Measurements from ENCODE around the gene DENND5B. TPM values are rescaled to one million over a fixed set of nuclear protein-coding genes. Genes with fewer than 3 reads are reported as not detected.

The DENND5B gene
- total RNA-seq, 4 donors from 2014 or later, result 1.6 to 9.7 (median 5.8) TPM

- no peak for TF ChIP-seq CTCF (IDR thresholded peaks at IDR 0.05)
- TF ChIP-seq EP300 (IDR thresholded peaks at IDR 0.05), result no peak
- no peak for TF ChIP-seq POLR2AphosphoS5 (IDR thresholded peaks at IDR 0.05)
- TF ChIP-seq POLR2A (IDR thresholded peaks at IDR 0.05), result no peak
- H3K27ac ChIP-seq, result no peak overlapping the region
- no peaks in the 10 kb centered on the region for H3K9me3 ChIP-seq
- DNase-seq (ENCODE audit: low spot score in 2 of 2), result no peak
- no peaks in the 10 kb centered on the region for H3K36me3 ChIP-seq
- H3K4me3 ChIP-seq, result no peak overlapping the region
- 51% methylated on average over 5 of the region's 5 CpGs for WGBS
- H3K27me3 ChIP-seq, result no peaks in the 10 kb centered on the region
- peaks cover 10% of the 10 kb centered on the region for H3K4me1 ChIP-seq
Observed at GRCh38 chr12:31594681-31595080, 3.7 kb upstream of the DENND5B start.

- TF ChIP-seq POLR2AphosphoS5 (IDR thresholded peaks at IDR 0.05) (no peak), EP300 (IDR thresholded peaks at IDR 0.05) (no peak), POLR2A (IDR thresholded peaks at IDR 0.05) (no peak)
- 10% methylated on average over 15 of the region's 16 CpGs for WGBS
- no peak for DNase-seq (ENCODE audit: low spot score in 2 of 2)
Observed at GRCh38 chr12:31591380-31591901, 505 bp upstream of the DENND5B start.

GRCh38 chr12:31589904-31590641, 863 bp downstream of the DENND5B start:
- TF ChIP-seq POLR2AphosphoS5 (IDR thresholded peaks at IDR 0.05) (no peak), EP300 (IDR thresholded peaks at IDR 0.05) (no peak), CTCF (IDR thresholded peaks at IDR 0.05) (no peak), POLR2A (IDR thresholded peaks at IDR 0.05) (no peak)
- H3K9me3 ChIP-seq, result no peaks in the 10 kb centered on the region
- H3K36me3 ChIP-seq, result no peaks in the 10 kb centered on the region
- no peaks in the 10 kb centered on the region for H3K27me3 ChIP-seq
- peak overlapping the region; percentile 86 for H3K27ac ChIP-seq
- DNase-seq (ENCODE audit: low spot score in 2 of 2), result peak; percentile 71 to 81
- peak overlapping the region; percentile 86 for H3K4me3 ChIP-seq
- 0% methylated on average over 11 of the region's 85 CpGs for WGBS
- H3K4me1 ChIP-seq, result peaks cover 22% of the 10 kb centered on the region

More at GRCh38 chr12:31591380-31591901, 505 bp upstream of the DENND5B start:
- Histone ChIP-seq H3K27me3 (no peaks in the 10 kb centered on the region), H3K4me1 (peaks cover 22% of the 10 kb centered on the region), H3K9me3 (no peaks in the 10 kb centered on the region), H3K4me3 (peak overlapping the region; percentile 86), H3K36me3 (no peaks in the 10 kb centered on the region), H3K27ac (peak overlapping the region; percentile 86)

- TF ChIP-seq CTCF (IDR thresholded peaks at IDR 0.05) (no peak), EP300 (IDR thresholded peaks at IDR 0.05) (no peak), POLR2A (IDR thresholded peaks at IDR 0.05) (peak in 1 of 2 donors; percentile 30), POLR2AphosphoS5 (IDR thresholded peaks at IDR 0.05) (no peak)
- peak overlapping the region; percentile 86 for H3K27ac ChIP-seq
- peak overlapping the region; percentile 86 for H3K4me3 ChIP-seq
- no peaks in the 10 kb centered on the region for H3K36me3 ChIP-seq
- H3K4me1 ChIP-seq, result peaks cover 22% of the 10 kb centered on the region
- DNase-seq (ENCODE audit: low spot score in 2 of 2), result peak; percentile 83
- H3K9me3 ChIP-seq, result no peaks in the 10 kb centered on the region
- H3K27me3 ChIP-seq, result no peaks in the 10 kb centered on the region
- WGBS, result 5% methylated on average over 15 of the region's 15 CpGs
Observed at GRCh38 chr12:31589598-31589903, 1.4 kb downstream of the DENND5B start.

- DNase-seq (ENCODE audit: low spot score in 2 of 2), result no peak
- Histone ChIP-seq H3K9me3 (no peaks in the 10 kb centered on the region), H3K36me3 (no peaks in the 10 kb centered on the region), H3K27ac (peak overlapping the region; percentile 86), H3K27me3 (no peaks in the 10 kb centered on the region), H3K4me3 (peak overlapping the region; percentile 86), H3K4me1 (peaks cover 22% of the 10 kb centered on the region)
- no peak for TF ChIP-seq EP300 (IDR thresholded peaks at IDR 0.05)
- no peak for TF ChIP-seq CTCF (IDR thresholded peaks at IDR 0.05)
- TF ChIP-seq POLR2A (IDR thresholded peaks at IDR 0.05), result no peak
- TF ChIP-seq POLR2AphosphoS5 (IDR thresholded peaks at IDR 0.05), result no peak
- WGBS, result 47% methylated on average over 3 of the region's 3 CpGs
Observed at GRCh38 chr12:31588976-31589375, 2.0 kb downstream of the DENND5B start.

Measured in suprapubic skin (tissue), 4 donors.